ENCODE results near the gene ARHGEF4. TPM values are rescaled to one million over a fixed set of nuclear protein-coding genes. Genes with fewer than 3 reads are reported as not detected.
A peak's percentile ranks its signal among the peaks of the same experiment; 100 is the strongest.

ARHGEF4 gene
- total and polyA plus RNA-seq, 3 experiments from 2014 or later, result 0.51 to 5.3 (median 1.2) TPM

GRCh38 chr2:130810490-130810889 lies 26.2 kb upstream of the ARHGEF4 start:
- no peaks in the 10 kb centered on the region for H3K36me3 ChIP-seq (ENCODE audit: insufficient read depth, low read length)
- ChIA-PET POLR2A (no interaction called here), CTCF (no interaction called here)
- Mint-ChIP-seq H3K4me1 (peaks cover 6 to 14% (median 9%) of the 10 kb centered on the region in 3 donors), H3K4me3 (no peak overlapping the region), H3K27me3 (peaks cover 16 to 24% of the 10 kb centered on the region in 2 donors), H3K9me3 (no peaks in the 10 kb centered on the region), H3K36me3 (no peaks in the 10 kb centered on the region), H3K27ac (peak overlapping the region in 1 of 8 donors; percentile 40)
- H3K4me1 ChIP-seq (ENCODE audit: insufficient read depth, low read length), result no peaks in the 10 kb centered on the region
- no peak for DNase-seq
- no peaks in the 10 kb centered on the region for H3K27me3 ChIP-seq (ENCODE audit: insufficient read depth, low read length, poor library complexity, severe bottlenecking)
- no peak overlapping the region for H3K4me3 ChIP-seq (ENCODE audit: low read length)
- no peak overlapping the region for H3K27ac ChIP-seq (ENCODE audit: low read depth, low read length)
- no peaks in the 10 kb centered on the region for H3K9me3 ChIP-seq (ENCODE audit: low read length)

- Mint-ChIP-seq H3K9me3 (no peaks in the 10 kb centered on the region), H3K4me3 (no peak overlapping the region), H3K36me3 (no peaks in the 10 kb centered on the region), H3K27me3 (peaks cover 20 to 28% of the 10 kb centered on the region in 2 donors), H3K4me1 (peaks cover 0 to under 1% (median 0%) of the 10 kb centered on the region in 3 donors), H3K27ac (no peak overlapping the region)
- no peaks in the 10 kb centered on the region for H3K9me3 ChIP-seq (ENCODE audit: low read length)
- no peaks in the 10 kb centered on the region for H3K27me3 ChIP-seq (ENCODE audit: insufficient read depth, low read length, poor library complexity, severe bottlenecking)
- H3K4me1 ChIP-seq (ENCODE audit: insufficient read depth, low read length), result no peaks in the 10 kb centered on the region
- ChIA-PET CTCF (interaction anchor here (1.0 kb wide), 1 partner anchor 13 kb away, joined by 3 read pairs; no protein-coding TSS in a partner anchor), POLR2A (no interaction called here)
- no peak for DNase-seq
- no peak overlapping the region for H3K27ac ChIP-seq (ENCODE audit: low read depth, low read length)
- H3K36me3 ChIP-seq (ENCODE audit: insufficient read depth, low read length), result no peaks in the 10 kb centered on the region
- H3K4me3 ChIP-seq (ENCODE audit: low read length), result no peak overlapping the region
Measured at GRCh38 chr2:130813722-130814121, 23.0 kb upstream of the ARHGEF4 start.

- H3K27me3 ChIP-seq (ENCODE audit: insufficient read depth, low read length, poor library complexity, severe bottlenecking), result no peaks in the 10 kb centered on the region
- no peaks in the 10 kb centered on the region for H3K4me1 ChIP-seq (ENCODE audit: insufficient read depth, low read length)
- no peak overlapping the region for H3K4me3 Mint-ChIP-seq
- no peak overlapping the region for H3K27ac Mint-ChIP-seq
- H3K27ac ChIP-seq (ENCODE audit: low read depth, low read length), result no peak overlapping the region
- H3K36me3 Mint-ChIP-seq, result no peaks in the 10 kb centered on the region
- H3K9me3 ChIP-seq (ENCODE audit: low read length), result no peaks in the 10 kb centered on the region
- H3K4me3 ChIP-seq (ENCODE audit: low read length), result no peak overlapping the region
- peaks cover 18 to 24% of the 10 kb centered on the region in 2 donors for H3K27me3 Mint-ChIP-seq
- ChIA-PET CTCF (interaction anchor here (0.9 kb wide), 1 partner anchor 18 kb away, joined by 3 read pairs; no protein-coding TSS in a partner anchor), POLR2A (no interaction called here)
- no peak for DNase-seq
- no peaks in the 10 kb centered on the region for H3K4me1 Mint-ChIP-seq
- H3K36me3 ChIP-seq (ENCODE audit: insufficient read depth, low read length), result no peaks in the 10 kb centered on the region
- no peaks in the 10 kb centered on the region for H3K9me3 Mint-ChIP-seq
Measured at GRCh38 chr2:130814931-130815680, 21.6 kb upstream of the ARHGEF4 start.

GRCh38 chr2:130818809-130819208 lies 17.9 kb upstream of the ARHGEF4 start:
- DNase-seq, result no peak
- no peaks in the 10 kb centered on the region for H3K27me3 ChIP-seq (ENCODE audit: insufficient read depth, low read length, poor library complexity, severe bottlenecking)
- Mint-ChIP-seq H3K27me3 (peaks cover 12 to 19% of the 10 kb centered on the region in 2 donors), H3K4me3 (no peak overlapping the region), H3K9me3 (no peaks in the 10 kb centered on the region), H3K27ac (peak overlapping the region in 2 of 8 donors; percentile 12 to 71), H3K36me3 (no peaks in the 10 kb centered on the region), H3K4me1 (peaks cover 0 to 4% (median 2%) of the 10 kb centered on the region in 3 donors)
- no peak overlapping the region for H3K4me3 ChIP-seq (ENCODE audit: low read length)
- H3K9me3 ChIP-seq (ENCODE audit: low read length), result no peaks in the 10 kb centered on the region
- H3K4me1 ChIP-seq (ENCODE audit: insufficient read depth, low read length), result peaks cover 4% of the 10 kb centered on the region
- ChIA-PET POLR2A (no interaction called here), CTCF (interaction anchor here (3.1 kb wide), 1 partner anchor 22 kb away, joined by 14 read pairs; no protein-coding TSS in a partner anchor)
- H3K27ac ChIP-seq (ENCODE audit: low read depth, low read length), result no peak overlapping the region
- no peaks in the 10 kb centered on the region for H3K36me3 ChIP-seq (ENCODE audit: insufficient read depth, low read length)

- Mint-ChIP-seq H3K27ac (no peak overlapping the region), H3K4me3 (no peak overlapping the region), H3K9me3 (no peaks in the 10 kb centered on the region), H3K36me3 (no peaks in the 10 kb centered on the region), H3K4me1 (peaks cover 3 to 8% (median 6%) of the 10 kb centered on the region in 3 donors), H3K27me3 (peaks cover 10 to 19% of the 10 kb centered on the region in 2 donors)
- ChIA-PET CTCF (interaction anchor here (2.8 to 3.1 kb wide), 2 partner anchors 20 to 22 kb away, joined by 9 to 14 read pairs; no protein-coding TSS in a partner anchor), POLR2A (no interaction called here)
- no peaks in the 10 kb centered on the region for H3K9me3 ChIP-seq (ENCODE audit: low read length)
- H3K27ac ChIP-seq (ENCODE audit: low read depth, low read length), result no peak overlapping the region
- H3K36me3 ChIP-seq (ENCODE audit: insufficient read depth, low read length), result no peaks in the 10 kb centered on the region
- H3K4me1 ChIP-seq (ENCODE audit: insufficient read depth, low read length), result peaks cover 8% of the 10 kb centered on the region
- no peak overlapping the region for H3K4me3 ChIP-seq (ENCODE audit: low read length)
- no peaks in the 10 kb centered on the region for H3K27me3 ChIP-seq (ENCODE audit: insufficient read depth, low read length, poor library complexity, severe bottlenecking)
- no peak for DNase-seq
Measured at GRCh38 chr2:130819226-130819607, 17.5 kb upstream of the ARHGEF4 start.

GRCh38 chr2:130819608-130820278 lies 17.0 kb upstream of the ARHGEF4 start:
- Mint-ChIP-seq H3K4me3 (peak overlapping the region in 1 of 7 donors; percentile 51), H3K27me3 (peaks cover 10 to 16% of the 10 kb centered on the region in 2 donors), H3K36me3 (no peaks in the 10 kb centered on the region), H3K9me3 (no peaks in the 10 kb centered on the region), H3K27ac (no peak overlapping the region), H3K4me1 (peaks cover 8 to 13% (median 11%) of the 10 kb centered on the region in 3 donors)
- POLR2A ChIA-PET, result no interaction called here
- Histone ChIP-seq H3K9me3 (ENCODE audit: low read length) (no peaks in the 10 kb centered on the region), H3K4me3 (ENCODE audit: low read length) (no peak overlapping the region), H3K27ac (ENCODE audit: low read depth, low read length) (no peak overlapping the region), H3K36me3 (ENCODE audit: insufficient read depth, low read length) (no peaks in the 10 kb centered on the region), H3K4me1 (ENCODE audit: insufficient read depth, low read length) (peaks cover 13% of the 10 kb centered on the region), H3K27me3 (ENCODE audit: insufficient read depth, low read length, poor library complexity, severe bottlenecking) (no peaks in the 10 kb centered on the region)
- no peak for DNase-seq
- CTCF ChIA-PET, result interaction anchor here (2.8 to 3.1 kb wide), 2 partner anchors 21 to 23 kb away, joined by 9 to 14 read pairs; no protein-coding TSS in a partner anchor

GRCh38 chr2:130820279-130820861 lies 16.3 kb upstream of the ARHGEF4 start:
- Mint-ChIP-seq H3K4me1 (peaks cover 10 to 19% (median 17%) of the 10 kb centered on the region in 3 donors), H3K4me3 (no peak overlapping the region), H3K36me3 (no peaks in the 10 kb centered on the region), H3K27ac (no peak overlapping the region), H3K27me3 (peaks cover 7 to 10% of the 10 kb centered on the region in 2 donors), H3K9me3 (no peaks in the 10 kb centered on the region)
- ChIA-PET POLR2A (no interaction called here), CTCF (interaction anchor here (2.8 to 3.1 kb wide), 2 partner anchors 21 to 23 kb away, joined by 9 to 14 read pairs; no protein-coding TSS in a partner anchor)
- Histone ChIP-seq H3K4me3 (ENCODE audit: low read length) (no peak overlapping the region), H3K36me3 (ENCODE audit: insufficient read depth, low read length) (no peaks in the 10 kb centered on the region), H3K27me3 (ENCODE audit: insufficient read depth, low read length, poor library complexity, severe bottlenecking) (no peaks in the 10 kb centered on the region), H3K9me3 (ENCODE audit: low read length) (no peaks in the 10 kb centered on the region), H3K27ac (ENCODE audit: low read depth, low read length) (no peak overlapping the region), H3K4me1 (ENCODE audit: insufficient read depth, low read length) (peaks cover 17% of the 10 kb centered on the region)
- no peak for DNase-seq
